ENCODE data around the gene HP.
"Not testable (repeated sequence)": the region's sequence is repeated elsewhere in the genome, so short reads cannot be mapped to it uniquely, and the experiment has no call there.

Gene HP

GRCh38 chr16:72054254-72054847, at the start of gene HP:
HP (plus strand) TSS chr16:72054505; CDS start chr16:72054653, 148 bp downstream.
- not testable (repeated sequence) for DNase-seq

- not testable (repeated sequence) for DNase-seq
Observed at GRCh38 chr16:72008065-72008423, 46.3 kb upstream of the HP start.

- DNase-seq: peak; percentile 99
Observed at GRCh38 chr16:72008424-72009216, 45.7 kb upstream of the HP start, which contains the start of gene DHODH. DHODH (plus strand) TSS chr16:72008744; CDS start chr16:72008765, 21 bp downstream.

- no peak for DNase-seq
Observed at GRCh38 chr16:72009779-72010178, 44.5 kb upstream of the HP start.

GRCh38 chr16:72012607-72013006, 41.7 kb upstream of the HP start:
- no peak for DNase-seq

GRCh38 chr16:72013389-72013788, 40.9 kb upstream of the HP start:
- no peak for DNase-seq

- DNase-seq: no peak
Observed at GRCh38 chr16:72013888-72014581, 40.3 kb upstream of the HP start.

- DNase-seq: no peak
Observed at GRCh38 chr16:72014675-72015074, 39.6 kb upstream of the HP start.

- no peak for DNase-seq
Observed at GRCh38 chr16:72015124-72015523, 39.2 kb upstream of the HP start.

GRCh38 chr16:72018470-72018869, 35.8 kb upstream of the HP start:
- no peak for DNase-seq

- DNase-seq: no peak
Observed at GRCh38 chr16:72021043-72021442, 33.3 kb upstream of the HP start.

GRCh38 chr16:72022127-72022526, 32.2 kb upstream of the HP start:
- no peak for DNase-seq

GRCh38 chr16:72023962-72024361, 30.3 kb upstream of the HP start:
- no peak for DNase-seq

- DNase-seq: no peak
Observed at GRCh38 chr16:72024862-72025382, 29.4 kb upstream of the HP start.

GRCh38 chr16:72025404-72026114, 28.7 kb upstream of the HP start:
- no peak for DNase-seq

- DNase-seq: no peak
Observed at GRCh38 chr16:72027669-72028378, 26.5 kb upstream of the HP start.

- DNase-seq: no peak
Observed at GRCh38 chr16:72029567-72030271, 24.6 kb upstream of the HP start.

- DNase-seq: no peak
Observed at GRCh38 chr16:72033437-72033836, 20.9 kb upstream of the HP start.

- no peak for DNase-seq
Observed at GRCh38 chr16:72036098-72036497, 18.2 kb upstream of the HP start.

- no peak for DNase-seq
Observed at GRCh38 chr16:72042157-72042660, 12.1 kb upstream of the HP start.

GRCh38 chr16:72043058-72043457, 11.2 kb upstream of the HP start:
- no peak for DNase-seq
